NCI-H2227 (cell line): ENCODE data around the gene SLCO2B1.

Experiments used
- DNase-seq: peaks from one replicate; lab custom pipeline; 2025; ENCODE audit not compliant: unreplicated experiment; lab: John Stamatoyannopoulos, UW

SLCO2B1 gene

GRCh38 chr11:75145196-75145971 is 5.5 kb upstream of the SLCO2B1 start:
- DNase-seq: no peak

- no peak for DNase-seq
Observed at GRCh38 chr11:75145972-75146519, 4.9 kb upstream of the SLCO2B1 start.

GRCh38 chr11:75146711-75147110 is 4.2 kb upstream of the SLCO2B1 start:
- no peak for DNase-seq

- no peak for DNase-seq
Observed at GRCh38 chr11:75147191-75147874, 3.6 kb upstream of the SLCO2B1 start.

- DNase-seq: no peak
Observed at GRCh38 chr11:75147875-75148263, 3.0 kb upstream of the SLCO2B1 start.

GRCh38 chr11:75148436-75148983 is 2.4 kb upstream of the SLCO2B1 start:
- DNase-seq: no peak

GRCh38 chr11:75149766-75150465 is 991 bp upstream of the SLCO2B1 start:
- no peak for DNase-seq

- DNase-seq: no peak
Observed at GRCh38 chr11:75151346-75152047, 590 bp downstream of the SLCO2B1 start.

- DNase-seq: no peak
Observed at GRCh38 chr11:75152090-75152489, 1.2 kb downstream of the SLCO2B1 start.

- DNase-seq: no peak
Observed at GRCh38 chr11:75152651-75153427, 1.9 kb downstream of the SLCO2B1 start.

GRCh38 chr11:75154646-75155569 is 4.0 kb downstream of the SLCO2B1 start:
- DNase-seq: no peak

GRCh38 chr11:75155570-75156422 is 4.9 kb downstream of the SLCO2B1 start:
- no peak for DNase-seq

GRCh38 chr11:75158241-75158640 is 7.3 kb downstream of the SLCO2B1 start:
- no peak for DNase-seq

GRCh38 chr11:75158696-75159150 is 7.8 kb downstream of the SLCO2B1 start:
- no peak for DNase-seq

GRCh38 chr11:75159151-75159953 is 8.4 kb downstream of the SLCO2B1 start:
- no peak for DNase-seq

- no peak for DNase-seq
Observed at GRCh38 chr11:75160220-75160757, 9.4 kb downstream of the SLCO2B1 start.

- DNase-seq: no peak
Observed at GRCh38 chr11:75160880-75161279, 10.0 kb downstream of the SLCO2B1 start.
